ENCODE results near the gene MARS1.

Gene MARS1

DNA sequence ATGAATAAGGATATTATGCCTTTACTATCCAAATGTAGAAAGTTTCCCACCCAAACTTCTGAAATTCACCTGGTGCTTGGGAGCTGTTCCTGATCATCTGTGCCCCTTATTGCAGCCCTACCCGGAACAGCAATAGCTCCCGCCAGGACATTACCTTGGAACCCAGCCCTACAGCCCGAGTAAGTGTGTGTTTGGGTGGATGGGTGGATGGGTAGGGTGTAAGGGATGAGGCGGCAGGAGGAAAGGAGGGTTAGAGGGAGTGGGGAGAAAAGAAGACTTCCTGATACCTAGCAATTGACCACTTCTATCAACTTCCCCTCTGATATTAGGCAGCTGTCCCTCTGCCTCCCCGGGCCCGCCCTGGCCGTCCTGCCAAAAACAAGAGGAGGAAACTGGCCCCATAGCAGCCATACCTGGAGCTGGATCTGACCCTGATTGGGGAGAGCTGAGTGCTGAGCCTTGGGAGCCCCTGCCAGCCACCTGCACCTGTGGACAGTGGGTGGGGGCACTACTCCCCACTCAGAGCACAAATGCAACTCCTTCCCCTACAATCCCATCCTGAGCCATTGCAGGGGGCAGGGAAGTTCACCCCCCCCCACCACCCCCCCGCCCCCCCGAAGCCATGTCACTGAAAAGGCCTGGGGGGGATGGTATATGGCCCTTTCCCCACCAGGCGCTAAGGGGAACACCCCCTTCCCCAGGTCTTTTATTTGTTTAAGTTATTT, 41.1 kb downstream of the MARS1 start:
- H3K27ac ChIP-seq (ENCODE audit: low read length) = no peak overlapping the region

DNA sequence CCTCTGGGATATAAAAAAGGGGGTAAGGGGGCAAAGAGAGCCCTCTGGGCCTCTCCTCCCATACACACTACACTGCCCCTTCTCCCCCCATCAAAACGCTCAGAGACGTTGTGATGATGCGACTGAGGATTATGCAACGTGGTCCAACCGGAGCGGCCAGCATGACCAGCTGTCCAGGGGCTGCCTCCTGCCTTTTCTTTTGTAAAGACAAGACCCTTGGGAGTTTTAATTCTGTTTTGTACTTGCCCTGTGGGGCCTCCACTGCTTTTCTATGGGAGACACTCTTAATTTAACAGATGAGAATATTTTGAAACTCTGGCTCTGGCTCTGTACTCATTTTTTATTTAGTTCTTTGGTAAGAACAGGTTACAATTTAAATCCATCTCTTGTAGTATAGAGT, 42.0 kb downstream of the MARS1 start:
- H2AFZ ChIP-seq (ENCODE audit: low read depth, low read length) = no peak overlapping the region
- H3K27me3 ChIP-seq (ENCODE audit: low read depth, low read length) = no peaks in the 10 kb centered on the region
- H3K4me1 ChIP-seq (ENCODE audit: low read length) = no peaks in the 10 kb centered on the region
- peaks cover 47% of the 10 kb centered on the region for H3K36me3 ChIP-seq (replicated peaks; ENCODE audit: low read depth, low read length)
- TF ChIP-seq CTCF (IDR thresholded peaks at IDR 0.05; ENCODE audit: low read depth, low read length) (no peak), EZH2phosphoT487 (IDR thresholded peaks at IDR 0.05; ENCODE audit: low read depth) (no peak)
- H3K4me2 ChIP-seq (ENCODE audit: low read length) = no peak overlapping the region
- H3K9me3 ChIP-seq (ENCODE audit: insufficient read depth, low read length) = no peaks in the 10 kb centered on the region
- no peak overlapping the region for H3K27ac ChIP-seq (ENCODE audit: low read length)
- no peaks in the 10 kb centered on the region for H4K20me1 ChIP-seq (ENCODE audit: insufficient read depth, low read length)
- no peak overlapping the region for H3K4me3 ChIP-seq (ENCODE audit: low read length)
- no peaks in the 10 kb centered on the region for H3K79me2 ChIP-seq (ENCODE audit: low read length)
- H3K9ac ChIP-seq (ENCODE audit: low read length) = no peak overlapping the region

More for the DNA sequence above, 41.1 kb downstream of the MARS1 start:
- no peak overlapping the region for H2AFZ ChIP-seq (ENCODE audit: low read depth, low read length)
- TF ChIP-seq CTCF (IDR thresholded peaks at IDR 0.05; ENCODE audit: low read depth, low read length) (no peak), EZH2phosphoT487 (IDR thresholded peaks at IDR 0.05; ENCODE audit: low read depth) (no peak)
- H3K9ac ChIP-seq (ENCODE audit: low read length) = no peak overlapping the region
- H3K4me3 ChIP-seq (ENCODE audit: low read length) = no peak overlapping the region
- no peak overlapping the region for H3K4me2 ChIP-seq (ENCODE audit: low read length)
- peaks cover 7% of the 10 kb centered on the region for H3K79me2 ChIP-seq (ENCODE audit: low read length)
- H3K27me3 ChIP-seq (ENCODE audit: low read depth, low read length) = no peaks in the 10 kb centered on the region
- 0 out of 2 replicates have a peak, but pooled peaks cover 2% of the 10 kb centered on the region for H4K20me1 ChIP-seq (ENCODE audit: insufficient read depth, low read length)
- peaks cover 4% of the 10 kb centered on the region for H3K4me1 ChIP-seq (ENCODE audit: low read length)
- H3K9me3 ChIP-seq (ENCODE audit: insufficient read depth, low read length) = no peaks in the 10 kb centered on the region
- H3K36me3 ChIP-seq (replicated peaks; ENCODE audit: low read depth, low read length) = peaks cover 43% of the 10 kb centered on the region

- Histone ChIP-seq H3K9me3 (ENCODE audit: insufficient read depth, low read length) (no peaks in the 10 kb centered on the region), H3K27ac (ENCODE audit: low read length) (no peak overlapping the region), H2AFZ (ENCODE audit: low read depth, low read length) (no peak overlapping the region), H3K9ac (ENCODE audit: low read length) (no peak overlapping the region), H3K4me1 (ENCODE audit: low read length) (no peaks in the 10 kb centered on the region), H3K4me2 (ENCODE audit: low read length) (no peak overlapping the region), H3K36me3 (replicated peaks; ENCODE audit: low read depth, low read length) (peaks cover 47% of the 10 kb centered on the region), H3K79me2 (ENCODE audit: low read length) (no peaks in the 10 kb centered on the region), H4K20me1 (ENCODE audit: insufficient read depth, low read length) (no peaks in the 10 kb centered on the region), H3K27me3 (ENCODE audit: low read depth, low read length) (no peaks in the 10 kb centered on the region), H3K4me3 (ENCODE audit: low read length) (no peak overlapping the region)
- no peak for TF ChIP-seq EZH2phosphoT487 (IDR thresholded peaks at IDR 0.05; ENCODE audit: low read depth)
- TF ChIP-seq CTCF (IDR thresholded peaks at IDR 0.05; ENCODE audit: low read depth, low read length) = no peak
Observed at GRCh38 chr12:57530396-57531142, 42.7 kb downstream of the MARS1 start.

GRCh38 chr12:57531836-57532235, 44.0 kb downstream of the MARS1 start:
- Histone ChIP-seq H4K20me1 (ENCODE audit: insufficient read depth, low read length) (no peaks in the 10 kb centered on the region), H3K79me2 (ENCODE audit: low read length) (no peaks in the 10 kb centered on the region), H3K36me3 (replicated peaks; ENCODE audit: low read depth, low read length) (peaks cover 41% of the 10 kb centered on the region), H3K27ac (ENCODE audit: low read length) (no peak overlapping the region), H2AFZ (ENCODE audit: low read depth, low read length) (no peak overlapping the region), H3K9ac (ENCODE audit: low read length) (no peak overlapping the region), H3K4me3 (ENCODE audit: low read length) (no peak overlapping the region), H3K4me1 (ENCODE audit: low read length) (no peaks in the 10 kb centered on the region), H3K27me3 (ENCODE audit: low read depth, low read length) (no peaks in the 10 kb centered on the region), H3K9me3 (ENCODE audit: insufficient read depth, low read length) (no peaks in the 10 kb centered on the region), H3K4me2 (ENCODE audit: low read length) (no peak overlapping the region)
- no peak for TF ChIP-seq CTCF (IDR thresholded peaks at IDR 0.05; ENCODE audit: low read depth, low read length)
- TF ChIP-seq EZH2phosphoT487 (IDR thresholded peaks at IDR 0.05; ENCODE audit: low read depth) = no peak

Data from OCI-LY3 (cell line).